Astrocyte (in vitro differentiated cells and primary cell): ENCODE data around the gene SLAMF6. TPM values are rescaled to one million over a fixed set of nuclear protein-coding genes. Genes with fewer than 3 reads are reported as not detected.
"Not testable (repeated sequence)": the region's sequence is repeated elsewhere in the genome, so short reads cannot be mapped to it uniquely, and the experiment has no call there.

ENCODE experiments used
- DNase-seq: peaks from one replicate; pipeline ENCODE4 v3.0.0-alpha.2; 2010; ENCODE audit warnings: low read depth
- FAIRE-seq: peaks from 2 replicates; lab custom pipeline; 2011; peaks lifted over from hg19 to GRCh38; lab: Jason Lieb, UNC
- H2AFZ ChIP-seq: 2 replicates; pipeline ENCODE4 v1.6.0; 2012; ENCODE audit warnings: low read depth, low read length, inconsistent platforms
- H3K27ac ChIP-seq: 2 replicates; pipeline ENCODE4 v1.5.1; 2011; ENCODE audit warnings: low read depth, low read length, inconsistent platforms
- H3K27me3 ChIP-seq: 2 replicates; pipeline ENCODE4 v1.6.0; 2011; ENCODE audit warnings: low read length, inconsistent platforms; ENCODE audit not compliant: insufficient read depth
- H3K36me3 ChIP-seq: 2 replicates; pipeline ENCODE4 v1.5.1; 2011; ENCODE audit warnings: low read length, inconsistent platforms; ENCODE audit not compliant: insufficient read depth
- H3K4me1 ChIP-seq: 2 replicates; pipeline ENCODE4 v1.5.1; 2011; ENCODE audit warnings: low read length, inconsistent platforms; ENCODE audit not compliant: insufficient read depth
- H3K4me2 ChIP-seq: 2 replicates; pipeline ENCODE4 v1.6.0; 2012; ENCODE audit warnings: low read length, inconsistent platforms
- H3K4me3 ChIP-seq: 2 replicates; pipeline ENCODE4 v1.5.1; 2011; ENCODE audit warnings: low read depth, mild to moderate bottlenecking, low read length, inconsistent platforms; ENCODE audit not compliant: insufficient read depth
- H3K79me2 ChIP-seq: 2 replicates; pipeline ENCODE4 v1.6.0; 2012; ENCODE audit warnings: mild to moderate bottlenecking, low read length, inconsistent platforms; ENCODE audit not compliant: insufficient read depth
- H3K9ac ChIP-seq: 2 replicates; pipeline ENCODE4 v1.6.0; 2012; ENCODE audit warnings: mild to moderate bottlenecking, low read length, inconsistent platforms
- H3K9me3 ChIP-seq: 2 replicates; pipeline ENCODE4 v1.5.1; 2012; ENCODE audit warnings: low read depth, mild to moderate bottlenecking, low read length, inconsistent platforms; ENCODE audit not compliant: insufficient read depth
- H4K20me1 ChIP-seq: 2 replicates; pipeline ENCODE4 v1.6.0; 2012; ENCODE audit warnings: low read length, inconsistent platforms; ENCODE audit not compliant: insufficient read depth
- H3K27ac Mint-ChIP-seq: one replicate; pipeline ENCODE4 v1.8.0; 2021; ENCODE audit warnings: mild to moderate bottlenecking, mixed read lengths; ENCODE audit not compliant: unreplicated experiment
- H3K27me3 Mint-ChIP-seq: one replicate; pipeline ENCODE4 v1.8.0; 2021; ENCODE audit warnings: low read depth, mixed read lengths; ENCODE audit not compliant: unreplicated experiment
- H3K36me3 Mint-ChIP-seq: one replicate; pipeline ENCODE4 v1.8.0; 2021; ENCODE audit warnings: low read depth, mixed read lengths; ENCODE audit not compliant: unreplicated experiment
- H3K4me1 Mint-ChIP-seq: one replicate; pipeline ENCODE4 v1.8.0; 2021; ENCODE audit warnings: low read depth, mixed read lengths; ENCODE audit not compliant: unreplicated experiment
- H3K4me3 Mint-ChIP-seq: one replicate; pipeline ENCODE4 v1.8.0; 2021; ENCODE audit warnings: mild to moderate bottlenecking, moderate library complexity, mixed read lengths; ENCODE audit not compliant: unreplicated experiment
- H3K9me3 Mint-ChIP-seq: one replicate; pipeline ENCODE4 v1.8.0; 2021; ENCODE audit warnings: mild to moderate bottlenecking, mixed read lengths; ENCODE audit not compliant: unreplicated experiment
- CTCF ChIP-seq: IDR thresholded peaks from 2 replicates; pipeline ENCODE4 v1.5.1; 2011; ENCODE audit warnings: low read depth, mild to moderate bottlenecking, inconsistent platforms, low read length, moderate library complexity; ENCODE audit not compliant: insufficient read depth
- EZH2 ChIP-seq: IDR thresholded peaks from 2 replicates; pipeline ENCODE4 v1.6.1; 2012; ENCODE audit warnings: mild to moderate bottlenecking, low read length, inconsistent platforms; ENCODE audit not compliant: insufficient read depth
- total RNA-seq: library from RNA; stranded (reverse); gene quantifications from 2 replicates; pipeline ENCODE4 v1.2.1, GENCODE V29; 2021

Gene SLAMF6
- total RNA-seq, 1 donor from 2014 or later = not detected

- H3K9ac ChIP-seq = no peak overlapping the region
These were observed 36.6 kb downstream of the SLAMF6 start for GRCh38 chr1:160486453-160486852.

GRCh38 chr1:160483505-160484185, 39.4 kb downstream of the SLAMF6 start:
- H3K9ac ChIP-seq = no peak overlapping the region
- H2AFZ ChIP-seq = no peak overlapping the region
- no peaks in the 10 kb centered on the region for H3K79me2 ChIP-seq
- FAIRE-seq (no peak), DNase-seq (no peak)
- Mint-ChIP-seq H3K27ac (no peak overlapping the region), H3K9me3 (peaks cover 14% of the 10 kb centered on the region), H3K4me3 (no peak overlapping the region), H3K36me3 (no peaks in the 10 kb centered on the region), H3K27me3 (peaks cover 3% of the 10 kb centered on the region), H3K4me1 (no peaks in the 10 kb centered on the region)
- no peak overlapping the region for H3K4me2 ChIP-seq
- no peak overlapping the region for H3K27ac ChIP-seq
- no peaks in the 10 kb centered on the region for H3K9me3 ChIP-seq
- no peaks in the 10 kb centered on the region for H3K36me3 ChIP-seq
- TF ChIP-seq EZH2 = no peak
- TF ChIP-seq CTCF = no peak
- H3K4me3 ChIP-seq = no peak overlapping the region
- H3K4me1 ChIP-seq = no peaks in the 10 kb centered on the region
- no peaks in the 10 kb centered on the region for H4K20me1 ChIP-seq
- no peaks in the 10 kb centered on the region for H3K27me3 ChIP-seq

More at GRCh38 chr1:160486453-160486852, 36.6 kb downstream of the SLAMF6 start:
- H3K9me3 Mint-ChIP-seq = peaks cover 5% of the 10 kb centered on the region
- Histone ChIP-seq H3K4me1 (no peaks in the 10 kb centered on the region), H3K9me3 (no peaks in the 10 kb centered on the region), H3K27me3 (no peaks in the 10 kb centered on the region), H3K4me2 (no peak overlapping the region), H3K4me3 (no peak overlapping the region), H2AFZ (no peak overlapping the region), H3K27ac (no peak overlapping the region), H3K79me2 (no peaks in the 10 kb centered on the region), H3K36me3 (no peaks in the 10 kb centered on the region), H4K20me1 (no peaks in the 10 kb centered on the region)
- TF ChIP-seq CTCF (no peak), EZH2 (no peak)
- DNase-seq = no peak
- FAIRE-seq = no peak
- no peaks in the 10 kb centered on the region for H3K36me3 Mint-ChIP-seq
- H3K27ac Mint-ChIP-seq = no peak overlapping the region
- H3K27me3 Mint-ChIP-seq = peaks cover 6% of the 10 kb centered on the region
- no peak overlapping the region for H3K4me3 Mint-ChIP-seq
- peaks cover 5% of the 10 kb centered on the region for H3K4me1 Mint-ChIP-seq

- Histone ChIP-seq H3K79me2 (no peaks in the 10 kb centered on the region), H3K9ac (no peak overlapping the region), H3K27me3 (no peaks in the 10 kb centered on the region), H4K20me1 (no peaks in the 10 kb centered on the region), H3K9me3 (no peaks in the 10 kb centered on the region), H3K36me3 (no peaks in the 10 kb centered on the region), H3K4me2 (no peak overlapping the region), H3K4me1 (no peaks in the 10 kb centered on the region), H3K4me3 (no peak overlapping the region), H2AFZ (no peak overlapping the region), H3K27ac (no peak overlapping the region)
- H3K27me3 Mint-ChIP-seq = no peaks in the 10 kb centered on the region
- H3K9me3 Mint-ChIP-seq = peaks cover 14% of the 10 kb centered on the region
- H3K36me3 Mint-ChIP-seq = no peaks in the 10 kb centered on the region
- H3K4me3 Mint-ChIP-seq = no peak overlapping the region
- no peak overlapping the region for H3K27ac Mint-ChIP-seq
- TF ChIP-seq EZH2 (no peak), CTCF (no peak)
- DNase-seq (no peak), FAIRE-seq (no peak)
- H3K4me1 Mint-ChIP-seq = no peaks in the 10 kb centered on the region
These were observed 41.0 kb downstream of the SLAMF6 start for GRCh38 chr1:160481979-160482596.

GRCh38 chr1:160480781-160481180, 42.3 kb downstream of the SLAMF6 start:
- not testable (repeated sequence) for DNase-seq

More at GRCh38 chr1:160480781-160481180, 42.3 kb downstream of the SLAMF6 start:
- H3K27ac Mint-ChIP-seq, H4K20me1 ChIP-seq, H3K9ac ChIP-seq, H3K4me1 ChIP-seq, H3K27me3 ChIP-seq, H3K27ac ChIP-seq, FAIRE-seq, H3K9me3 ChIP-seq, H3K27me3 Mint-ChIP-seq, H2AFZ ChIP-seq, H3K36me3 ChIP-seq, H3K4me2 ChIP-seq, H3K4me3 ChIP-seq, H3K4me3 Mint-ChIP-seq, H3K36me3 Mint-ChIP-seq, H3K79me2 ChIP-seq, H3K4me1 Mint-ChIP-seq: not testable (repeated sequence)
- H3K9me3 Mint-ChIP-seq = peaks cover 14% of the 10 kb centered on the region
